Measurements from ENCODE around the gene ADAP1. TPM values are rescaled to one million over a fixed set of nuclear protein-coding genes. Genes with fewer than 3 reads are reported as not detected.
"Not testable (repeated sequence)": the region's sequence is repeated elsewhere in the genome, so short reads cannot be mapped to it uniquely, and the experiment has no call there.

Gene ADAP1
- total RNA-seq, 1 experiment from 2014 or later: 31.2 TPM

DNA sequence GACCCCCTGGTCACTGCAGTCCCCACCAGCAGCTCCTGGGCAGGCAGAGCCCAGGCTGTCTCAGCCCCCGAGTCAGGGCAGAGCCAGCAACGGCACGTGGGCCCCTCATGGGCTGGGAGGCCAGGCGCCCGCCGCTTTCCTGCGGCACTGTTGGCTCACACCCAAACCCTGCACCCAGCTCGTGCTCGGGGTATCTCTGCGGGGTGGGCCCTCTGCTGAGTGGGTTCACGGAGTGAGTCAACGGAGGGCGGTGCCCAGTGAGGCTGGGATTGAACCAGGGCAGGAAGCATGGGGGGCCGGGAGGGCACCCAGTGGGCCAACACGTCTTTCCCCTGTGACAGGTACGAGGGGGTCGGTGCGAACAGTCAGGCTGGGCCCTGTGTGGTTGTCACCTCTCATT, 28.9 kb downstream of the ADAP1 start:
- intact Hi-C loops (cut with micrococcal nuclease): no loop called here
- H3K4me1 ChIP-seq (ENCODE audit: insufficient read depth, low read length): peaks cover 15% of the 10 kb centered on the region
- H2AFZ ChIP-seq (ENCODE audit: low read length): no peak overlapping the region
- CTCF ChIA-PET: no interaction called here
- DNase-seq: no peak
- no peaks in the 10 kb centered on the region for H3K36me3 ChIP-seq (ENCODE audit: low read depth, low read length)
- no peak overlapping the region for H3K27ac ChIP-seq (ENCODE audit: low read length)
- no peaks in the 10 kb centered on the region for H3K9me2 ChIP-seq (replicated peaks; ENCODE audit: low read length)
- H3K9me3 ChIP-seq (ENCODE audit: low read length): no peaks in the 10 kb centered on the region
- H3K4me2 ChIP-seq (ENCODE audit: low read length): no peak overlapping the region
- TF ChIP-seq EZH2phosphoT487 (IDR thresholded peaks at IDR 0.05; ENCODE audit: borderline replicate concordance, low read length) (no peak), EZH2 (IDR thresholded peaks at IDR 0.05; ENCODE audit: low read length, unreplicated experiment) (no peak)
- TF ChIP-seq, protein P1, sequence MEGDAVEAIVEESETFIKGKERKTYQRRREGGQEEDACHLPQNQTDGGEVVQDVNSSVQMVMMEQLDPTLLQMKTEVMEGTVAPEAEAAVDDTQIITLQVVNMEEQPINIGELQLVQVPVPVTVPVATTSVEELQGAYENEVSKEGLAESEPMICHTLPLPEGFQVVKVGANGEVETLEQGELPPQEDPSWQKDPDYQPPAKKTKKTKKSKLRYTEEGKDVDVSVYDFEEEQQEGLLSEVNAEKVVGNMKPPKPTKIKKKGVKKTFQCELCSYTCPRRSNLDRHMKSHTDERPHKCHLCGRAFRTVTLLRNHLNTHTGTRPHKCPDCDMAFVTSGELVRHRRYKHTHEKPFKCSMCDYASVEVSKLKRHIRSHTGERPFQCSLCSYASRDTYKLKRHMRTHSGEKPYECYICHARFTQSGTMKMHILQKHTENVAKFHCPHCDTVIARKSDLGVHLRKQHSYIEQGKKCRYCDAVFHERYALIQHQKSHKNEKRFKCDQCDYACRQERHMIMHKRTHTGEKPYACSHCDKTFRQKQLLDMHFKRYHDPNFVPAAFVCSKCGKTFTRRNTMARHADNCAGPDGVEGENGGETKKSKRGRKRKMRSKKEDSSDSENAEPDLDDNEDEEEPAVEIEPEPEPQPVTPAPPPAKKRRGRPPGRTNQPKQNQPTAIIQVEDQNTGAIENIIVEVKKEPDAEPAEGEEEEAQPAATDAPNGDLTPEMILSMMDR (conservative IDR thresholded peaks at IDR 0.05; ENCODE audit: low read depth, low read length): no peak
- H3K79me2 ChIP-seq (ENCODE audit: low read length): no peaks in the 10 kb centered on the region
- H4K20me1 ChIP-seq (ENCODE audit: low read length): no peaks in the 10 kb centered on the region
- no peak overlapping the region for H3K9ac ChIP-seq (ENCODE audit: low read length)
- POLR2A ChIA-PET (ENCODE audit: unreplicated experiment): no interaction called here
- no peaks in the 10 kb centered on the region for H3K27me3 ChIP-seq (ENCODE audit: low read length)
- ATAC-seq: no peak
- no TSS peak for BruUV-seq (replicated peaks)
- no peak overlapping the region for H3K4me3 ChIP-seq (ENCODE audit: low read length)
- no peaks in the 10 kb centered on the region for H3F3A ChIP-seq (ENCODE audit: low read length, unreplicated experiment)

- Histone ChIP-seq H3K27me3 (ENCODE audit: low read length) (no peaks in the 10 kb centered on the region), H3K9me3 (ENCODE audit: low read length) (no peaks in the 10 kb centered on the region), H3K4me2 (ENCODE audit: low read length) (no peak overlapping the region), H4K20me1 (ENCODE audit: low read length) (no peaks in the 10 kb centered on the region), H3K4me1 (ENCODE audit: insufficient read depth, low read length) (peaks cover 15% of the 10 kb centered on the region), H2AFZ (ENCODE audit: low read length) (no peak overlapping the region), H3K79me2 (ENCODE audit: low read length) (no peaks in the 10 kb centered on the region), H3K27ac (ENCODE audit: low read length) (no peak overlapping the region), H3F3A (ENCODE audit: low read length, unreplicated experiment) (no peaks in the 10 kb centered on the region), H3K36me3 (ENCODE audit: low read depth, low read length) (no peaks in the 10 kb centered on the region), H3K9me2 (replicated peaks; ENCODE audit: low read length) (no peaks in the 10 kb centered on the region), H3K9ac (ENCODE audit: low read length) (no peak overlapping the region), H3K4me3 (ENCODE audit: low read length) (no peak overlapping the region)
- DNase-seq: no peak
- no peak for TF ChIP-seq EZH2 (IDR thresholded peaks at IDR 0.05; ENCODE audit: low read length, unreplicated experiment)
- TF ChIP-seq, protein P1 (conservative IDR thresholded peaks at IDR 0.05; ENCODE audit: low read depth, low read length): no peak
- no peak for TF ChIP-seq EZH2phosphoT487 (IDR thresholded peaks at IDR 0.05; ENCODE audit: borderline replicate concordance, low read length)
- intact Hi-C loops (cut with micrococcal nuclease): no loop called here
- CTCF ChIA-PET: no interaction called here
- POLR2A ChIA-PET (ENCODE audit: unreplicated experiment): interaction anchor here (0.6 kb wide), 1 partner anchor 22 kb away, joined by 9 read pairs; no protein-coding TSS in a partner anchor
- BruUV-seq (replicated peaks): no TSS peak
- ATAC-seq: no peak
These were observed 29.8 kb downstream of the ADAP1 start for GRCh38 chr7:924541-925231.

GRCh38 chr7:924042-924441, 30.4 kb downstream of the ADAP1 start:
- H4K20me1 ChIP-seq (ENCODE audit: low read length); H3K4me2 ChIP-seq (ENCODE audit: low read length); H3K9me2 ChIP-seq (replicated peaks; ENCODE audit: low read length); H3K9me3 ChIP-seq (ENCODE audit: low read length); CTCF ChIA-PET; H2AFZ ChIP-seq (ENCODE audit: low read length); DNase-seq; H3K4me3 ChIP-seq (ENCODE audit: low read length); ATAC-seq; H3K36me3 ChIP-seq (ENCODE audit: low read depth, low read length); BruUV-seq (replicated peaks); H3K27me3 ChIP-seq (ENCODE audit: low read length); H3K9ac ChIP-seq (ENCODE audit: low read length); H3K27ac ChIP-seq (ENCODE audit: low read length); intact Hi-C loops (cut with micrococcal nuclease); H3K79me2 ChIP-seq (ENCODE audit: low read length); POLR2A ChIA-PET (ENCODE audit: unreplicated experiment); H3F3A ChIP-seq (ENCODE audit: low read length, unreplicated experiment): not testable (repeated sequence)
- peaks cover 15% of the 10 kb centered on the region for H3K4me1 ChIP-seq (ENCODE audit: insufficient read depth, low read length)

All from PC-3 (cell line).